ENCODE results near the gene ANKRD18B.
"Not testable (repeated sequence)": the region's sequence is repeated elsewhere in the genome, so short reads cannot be mapped to it uniquely, and the experiment has no call there.

GRCh38 chr9:33600911-33601310 lies 76.9 kb downstream of the ANKRD18B start:
- TF ChIP-seq, protein P1, sequence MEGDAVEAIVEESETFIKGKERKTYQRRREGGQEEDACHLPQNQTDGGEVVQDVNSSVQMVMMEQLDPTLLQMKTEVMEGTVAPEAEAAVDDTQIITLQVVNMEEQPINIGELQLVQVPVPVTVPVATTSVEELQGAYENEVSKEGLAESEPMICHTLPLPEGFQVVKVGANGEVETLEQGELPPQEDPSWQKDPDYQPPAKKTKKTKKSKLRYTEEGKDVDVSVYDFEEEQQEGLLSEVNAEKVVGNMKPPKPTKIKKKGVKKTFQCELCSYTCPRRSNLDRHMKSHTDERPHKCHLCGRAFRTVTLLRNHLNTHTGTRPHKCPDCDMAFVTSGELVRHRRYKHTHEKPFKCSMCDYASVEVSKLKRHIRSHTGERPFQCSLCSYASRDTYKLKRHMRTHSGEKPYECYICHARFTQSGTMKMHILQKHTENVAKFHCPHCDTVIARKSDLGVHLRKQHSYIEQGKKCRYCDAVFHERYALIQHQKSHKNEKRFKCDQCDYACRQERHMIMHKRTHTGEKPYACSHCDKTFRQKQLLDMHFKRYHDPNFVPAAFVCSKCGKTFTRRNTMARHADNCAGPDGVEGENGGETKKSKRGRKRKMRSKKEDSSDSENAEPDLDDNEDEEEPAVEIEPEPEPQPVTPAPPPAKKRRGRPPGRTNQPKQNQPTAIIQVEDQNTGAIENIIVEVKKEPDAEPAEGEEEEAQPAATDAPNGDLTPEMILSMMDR (IDR thresholded peaks at IDR 0.05), result not testable (repeated sequence)
- not testable (repeated sequence) for TF ChIP-seq POLR2A (IDR thresholded peaks at IDR 0.05)
